ENCODE data around the gene MANBA. TPM values are rescaled to one million over a fixed set of nuclear protein-coding genes. Genes with fewer than 3 reads are reported as not detected.
A peak's percentile ranks its signal among the peaks of the same experiment; 100 is the strongest.
"Not testable (repeated sequence)": the region's sequence is repeated elsewhere in the genome, so short reads cannot be mapped to it uniquely, and the experiment has no call there.

Gene MANBA
- total RNA-seq, 1 donor from 2014 or later: 46.7 TPM

- no peak for DNase-seq (ENCODE audit: low spot score)
Observed at GRCh38 chr4:102723511-102723910, 37.3 kb downstream of the MANBA start.

GRCh38 chr4:102722740-102723139 is 38.0 kb downstream of the MANBA start:
- DNase-seq (ENCODE audit: low spot score): no peak

GRCh38 chr4:102718833-102719575 is 41.8 kb downstream of the MANBA start:
- not testable (repeated sequence) for DNase-seq (ENCODE audit: low spot score)

GRCh38 chr4:102717448-102718092 is 43.2 kb downstream of the MANBA start:
- no peak for DNase-seq (ENCODE audit: low spot score)

GRCh38 chr4:102715057-102715456 is 45.7 kb downstream of the MANBA start:
- no peak for DNase-seq (ENCODE audit: low spot score)

- not testable (repeated sequence) for DNase-seq (ENCODE audit: low spot score)
Observed at GRCh38 chr4:102713774-102714173, 47.0 kb downstream of the MANBA start.

- DNase-seq (ENCODE audit: low spot score): peak; percentile 85
Observed at GRCh38 chr4:102713096-102713495, 47.7 kb downstream of the MANBA start.

GRCh38 chr4:102710986-102711385 is 49.8 kb downstream of the MANBA start:
- DNase-seq (ENCODE audit: low spot score): no peak

GRCh38 chr4:102709060-102709459 is 51.7 kb downstream of the MANBA start:
- DNase-seq (ENCODE audit: low spot score): not testable (repeated sequence)

GRCh38 chr4:102707150-102707549 is 53.6 kb downstream of the MANBA start:
- DNase-seq (ENCODE audit: low spot score): no peak

- no peak for DNase-seq (ENCODE audit: low spot score)
Observed at GRCh38 chr4:102705391-102705935, 55.3 kb downstream of the MANBA start.

GRCh38 chr4:102696758-102697157 is 64.0 kb downstream of the MANBA start:
- peak; percentile 76 for DNase-seq (ENCODE audit: low spot score)

GRCh38 chr4:102694791-102695190 is 66.0 kb downstream of the MANBA start:
- DNase-seq (ENCODE audit: low spot score): no peak

- no peak for DNase-seq (ENCODE audit: low spot score)
Observed at GRCh38 chr4:102693861-102694260, 66.9 kb downstream of the MANBA start.

GRCh38 chr4:102693262-102693850 is 67.4 kb downstream of the MANBA start:
- no peak for DNase-seq (ENCODE audit: low spot score)

- no peak for DNase-seq (ENCODE audit: low spot score)
Observed at GRCh38 chr4:102692474-102692873, 68.3 kb downstream of the MANBA start.

GRCh38 chr4:102687982-102688433 is 72.8 kb downstream of the MANBA start:
- no peak for DNase-seq (ENCODE audit: low spot score)

GRCh38 chr4:102687373-102687981 is 73.3 kb downstream of the MANBA start:
- DNase-seq (ENCODE audit: low spot score): no peak

- DNase-seq (ENCODE audit: low spot score): no peak
Observed at GRCh38 chr4:102685768-102686167, 75.0 kb downstream of the MANBA start.

- DNase-seq (ENCODE audit: low spot score): peak; percentile 21
Observed at GRCh38 chr4:102684610-102685052, 76.1 kb downstream of the MANBA start.

- DNase-seq (ENCODE audit: low spot score): no peak
Observed at GRCh38 chr4:102683881-102684609, 76.7 kb downstream of the MANBA start.

Measured in umbilical cord (tissue), 2 donors.